Esophagus muscularis mucosa (tissue), 3 donors: ENCODE data around the gene KLHDC1.
A peak's percentile ranks its signal among the peaks of the same experiment; 100 is the strongest.

Source experiments
- POLR2A ChIP-seq: fragments of 450-650 bp; IDR thresholded peaks from one replicate; pipeline ENCODE4 v1.6.1; 2017; ENCODE audit warnings: antibody characterized with exemption, moderate library complexity, mild to moderate bottlenecking, low read depth
- POLR2AphosphoS5 ChIP-seq, 2 donors: sonication (generic); formaldehyde crosslinking; IDR thresholded peaks; one replicate each; pipeline ENCODE4 v1.6.1; 2017; ENCODE audit warnings: antibody characterized with exemption in 2 of 2
- TF ChIP-seq, protein P1 (sequence below), 3 experiments: fragments of 200-600 bp in 2 of 3; fragments of 450-650 bp in 1 of 3; sonication (generic) in 2 of 3; IDR thresholded peaks; one replicate each; pipeline ENCODE4 v1.5.1; 2017 to 2019; ENCODE audit warnings: antibody characterized with exemption in 3 of 3, mild to moderate bottlenecking in 2 of 3, moderate library complexity in 1 of 3

DNA sequence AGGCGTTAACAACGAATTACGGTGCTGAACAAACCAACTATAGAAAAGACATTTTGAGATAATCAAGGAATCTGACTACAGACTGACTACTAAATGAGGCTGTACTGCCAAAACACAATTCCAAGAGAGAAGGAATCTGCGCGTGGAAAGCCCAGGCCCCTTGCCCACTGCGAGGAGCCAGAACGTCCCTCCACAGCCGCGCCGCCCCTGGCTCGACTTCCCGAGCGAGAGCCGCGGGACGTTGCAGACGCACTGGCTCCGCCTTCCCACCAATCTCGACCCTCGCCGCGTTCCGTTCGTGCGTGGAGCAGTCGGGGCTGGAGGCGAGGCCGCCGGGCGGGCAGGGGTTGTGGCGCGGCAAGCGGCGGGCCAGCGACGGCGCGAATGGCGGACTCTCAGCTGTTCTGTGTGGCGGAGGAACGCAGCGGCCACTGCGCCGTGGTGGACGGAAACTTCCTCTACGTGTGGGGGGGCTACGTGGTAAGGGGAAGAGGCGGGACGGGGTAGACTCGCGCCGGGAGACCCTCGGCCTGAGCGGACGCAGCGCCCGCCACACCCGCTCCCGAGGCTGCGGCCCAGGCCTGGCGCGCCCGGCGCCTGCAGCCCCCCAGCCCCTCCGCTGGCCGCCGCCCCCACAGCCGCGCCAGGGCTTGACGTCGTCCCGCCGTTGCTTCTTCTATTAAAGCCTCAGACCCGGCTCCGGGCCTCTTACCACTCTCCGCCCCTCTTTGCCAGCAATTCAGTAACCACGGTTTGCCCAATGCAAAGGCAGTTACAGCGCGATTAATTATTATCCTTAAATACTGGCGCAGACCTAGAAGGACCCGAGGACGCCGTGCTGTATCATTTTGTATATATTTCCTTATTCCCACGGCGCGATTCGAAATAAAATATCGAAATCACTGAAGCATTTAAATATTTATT, at the start of gene KLHDC1:
- TF ChIP-seq, protein P1, sequence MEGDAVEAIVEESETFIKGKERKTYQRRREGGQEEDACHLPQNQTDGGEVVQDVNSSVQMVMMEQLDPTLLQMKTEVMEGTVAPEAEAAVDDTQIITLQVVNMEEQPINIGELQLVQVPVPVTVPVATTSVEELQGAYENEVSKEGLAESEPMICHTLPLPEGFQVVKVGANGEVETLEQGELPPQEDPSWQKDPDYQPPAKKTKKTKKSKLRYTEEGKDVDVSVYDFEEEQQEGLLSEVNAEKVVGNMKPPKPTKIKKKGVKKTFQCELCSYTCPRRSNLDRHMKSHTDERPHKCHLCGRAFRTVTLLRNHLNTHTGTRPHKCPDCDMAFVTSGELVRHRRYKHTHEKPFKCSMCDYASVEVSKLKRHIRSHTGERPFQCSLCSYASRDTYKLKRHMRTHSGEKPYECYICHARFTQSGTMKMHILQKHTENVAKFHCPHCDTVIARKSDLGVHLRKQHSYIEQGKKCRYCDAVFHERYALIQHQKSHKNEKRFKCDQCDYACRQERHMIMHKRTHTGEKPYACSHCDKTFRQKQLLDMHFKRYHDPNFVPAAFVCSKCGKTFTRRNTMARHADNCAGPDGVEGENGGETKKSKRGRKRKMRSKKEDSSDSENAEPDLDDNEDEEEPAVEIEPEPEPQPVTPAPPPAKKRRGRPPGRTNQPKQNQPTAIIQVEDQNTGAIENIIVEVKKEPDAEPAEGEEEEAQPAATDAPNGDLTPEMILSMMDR (IDR thresholded peaks at IDR 0.05): no peak
- peak; percentile 76 for TF ChIP-seq POLR2A
- TF ChIP-seq POLR2AphosphoS5 (IDR thresholded peaks at IDR 0.05): peak; percentile 97 to 99
